GM21360 (cell line): Measurements from ENCODE around the gene PLEKHA6.

Experiments used
- ATAC-seq: cut with Tn5 transposase; IDR thresholded peaks from one replicate; pipeline ENCODE4 v1.9.1; 2021; ENCODE audit warnings: mild to moderate bottlenecking, moderate library complexity; ENCODE audit not compliant: unreplicated experiment

PLEKHA6 gene

GRCh38 chr1:204218552-204218951 is 141.2 kb downstream of the PLEKHA6 start:
- ATAC-seq, result no peak

GRCh38 chr1:204217648-204218000 is 142.1 kb downstream of the PLEKHA6 start:
- no peak for ATAC-seq

GRCh38 chr1:204216880-204217647 is 142.7 kb downstream of the PLEKHA6 start:
- no peak for ATAC-seq

- no peak for ATAC-seq
Measured at GRCh38 chr1:204216236-204216635, 143.5 kb downstream of the PLEKHA6 start.

- ATAC-seq, result peak; percentile 59
Measured at GRCh38 chr1:204213668-204214662, 145.8 kb downstream of the PLEKHA6 start, which contains the start of gene GOLT1A. Gene GOLT1A, minus strand, starts transcription at chr1:204213988. Its CDS starts 82 bp downstream, at chr1:204213906.

- ATAC-seq, result no peak
Measured at GRCh38 chr1:204212715-204213114, 147.0 kb downstream of the PLEKHA6 start.

GRCh38 chr1:204211046-204211445 is 148.7 kb downstream of the PLEKHA6 start:
- no peak for ATAC-seq

GRCh38 chr1:204207136-204207616 is 152.6 kb downstream of the PLEKHA6 start:
- ATAC-seq, result peak; percentile 52

GRCh38 chr1:204206121-204206520 is 153.6 kb downstream of the PLEKHA6 start:
- no peak for ATAC-seq

- no peak for ATAC-seq
Measured at GRCh38 chr1:204205486-204205885, 154.2 kb downstream of the PLEKHA6 start.

GRCh38 chr1:204204944-204205343 is 154.8 kb downstream of the PLEKHA6 start:
- ATAC-seq, result no peak

GRCh38 chr1:204203206-204203767 is 156.4 kb downstream of the PLEKHA6 start:
- ATAC-seq, result no peak

- no peak for ATAC-seq
Measured at GRCh38 chr1:204202481-204202880, 157.2 kb downstream of the PLEKHA6 start.

- ATAC-seq, result no peak
Measured at GRCh38 chr1:204201348-204202040, 158.2 kb downstream of the PLEKHA6 start.

GRCh38 chr1:204199579-204199978 is 160.2 kb downstream of the PLEKHA6 start:
- ATAC-seq, result no peak

GRCh38 chr1:204198348-204199340 is 161.1 kb downstream of the PLEKHA6 start:
- no peak for ATAC-seq

- no peak for ATAC-seq
Measured at GRCh38 chr1:204197068-204197467, 162.7 kb downstream of the PLEKHA6 start.

- no peak for ATAC-seq
Measured at GRCh38 chr1:204196068-204196795, 163.5 kb downstream of the PLEKHA6 start, which contains the start of gene KISS1. Gene KISS1, minus strand, starts transcription at chr1:204196491. Its CDS starts 3,615 bp downstream, at chr1:204192876.

GRCh38 chr1:204194771-204195170 is 165.0 kb downstream of the PLEKHA6 start:
- no peak for ATAC-seq
